A549 (cell line): ENCODE data around the gene FRRS1L. TPM values are rescaled to one million over a fixed set of nuclear protein-coding genes. Genes with fewer than 3 reads are reported as not detected.

Experiments used
- ATAC-seq, 2 experiments: fragments of 200-7000 bp in 1 of 2; fragments of >200 bp in 1 of 2; cut with Nextera tagmentation in 1 of 2; cut with Tn5 transposase in 1 of 2; 3 replicates each; pipeline versions ENCODE4 v1.8.0 to v1.9.1; 2018 to 2020; ENCODE audit warnings: mild to moderate bottlenecking in 1 of 2, moderate library complexity in 1 of 2
- CTCF ChIA-PET: fragments of 300-600 bp; sonication (Branson Sonifier 250); formaldehyde crosslinking; extraction: SDS; loops from one replicate; lab custom pipeline; 2021; ENCODE audit warnings: antibody characterized with exemption, inconsistent platforms; lab: Yijun Ruan, JAX
- POLR2A ChIA-PET: fragments of 350-600 bp; formaldehyde crosslinking; extraction: SDS; loops from one replicate; lab custom pipeline; 2021; ENCODE audit warnings: antibody characterized with exemption, inconsistent platforms; lab: Yijun Ruan, JAX
- DNase-seq, 2 experiments: peaks; one replicate each; pipeline versions ENCODE4 v3.0.0 to v3.0.0-alpha.2; 2011 to 2016; ENCODE audit warnings: low read depth in 1 of 2, low spot score in 1 of 2
- FAIRE-seq: peaks from 2 replicates; lab custom pipeline; 2011; peaks lifted over from hg19 to GRCh38; lab: Jason Lieb, UNC
- H3K27ac ChIP-seq, 2 experiments: fragments of >200 bp; sonication (Bioruptor Twin); formaldehyde crosslinking; 3 replicates each; pipeline ENCODE4 v1.5.1; 2016 to 2017
- H3K4me1 ChIP-seq: fragments of >200 bp; sonication (Bioruptor Twin); formaldehyde crosslinking; 3 replicates; pipeline ENCODE4 v1.6.1; 2016
- H3K4me2 ChIP-seq: fragments of >200 bp; sonication (Bioruptor Twin); formaldehyde crosslinking; 3 replicates; pipeline ENCODE4 v1.6.1; 2016
- H3K4me3 ChIP-seq: fragments of >200 bp; sonication (Bioruptor Twin); formaldehyde crosslinking; 3 replicates; pipeline ENCODE4 v1.5.1; 2016
- H3K9me3 ChIP-seq: fragments of >200 bp; sonication (Bioruptor Twin); formaldehyde crosslinking; 3 replicates; pipeline ENCODE4 v1.6.1; 2016
- BHLHE40 ChIP-seq: IDR thresholded peaks from 2 replicates; pipeline ENCODE4 v1.6.1; 2012; ENCODE audit warnings: low read depth, low read length, inconsistent platforms
- EP300 ChIP-seq, 2 experiments: fragments of >200 bp; sonication (Bioruptor Twin); formaldehyde crosslinking; IDR thresholded peaks; 2 replicates in 1 of 2; 3 replicates in 1 of 2; pipeline ENCODE4 v1.6.1; 2016 to 2017
- ESRRA ChIP-seq: fragments of 150-350 bp; IDR thresholded peaks from 2 replicates; pipeline ENCODE4 v1.6.1; 2014; ENCODE audit warnings: mild to moderate bottlenecking, low read length, borderline replicate concordance
- HES2 ChIP-seq: fragments of >200 bp; sonication (Bioruptor Twin); formaldehyde crosslinking; IDR thresholded peaks from 2 replicates; pipeline ENCODE4 v1.6.1; 2016
- HMGXB4 ChIP-seq: fragments of 250-450 bp; sonication (Bioruptor Pico); IDR thresholded peaks from 2 replicates; pipeline ENCODE4 v1.5.0; 2021; ENCODE audit warnings: mild to moderate bottlenecking, moderate library complexity, borderline replicate concordance
- HOXA7 ChIP-seq: fragments of 250-450 bp; sonication (Bioruptor Pico); IDR thresholded peaks from 2 replicates; pipeline ENCODE4 v1.5.0; 2020; ENCODE audit warnings: mild to moderate bottlenecking, moderate library complexity
- HOXB5 ChIP-seq: fragments of 250-450 bp; sonication (Bioruptor Pico); IDR thresholded peaks from 2 replicates; pipeline ENCODE4 v1.5.0; 2020; ENCODE audit warnings: mild to moderate bottlenecking, moderate library complexity
- JUN ChIP-seq, 2 experiments: fragments of >200 bp; sonication (Bioruptor Twin); formaldehyde crosslinking; IDR thresholded peaks; 2 replicates in 1 of 2; 3 replicates in 1 of 2; pipeline ENCODE4 v1.6.1; 2016 to 2017
- KDM5A ChIP-seq: fragments of 200-600 bp; sonication (generic); IDR thresholded peaks from 2 replicates; pipeline ENCODE4 v1.6.1; 2016; ENCODE audit warnings: antibody characterized with exemption, mild to moderate bottlenecking
- MAX ChIP-seq: IDR thresholded peaks from 2 replicates; pipeline ENCODE4 v1.6.1; 2012
- NFE2L2 ChIP-seq: fragments of 150-350 bp; conservative IDR thresholded peaks from 2 replicates; pipeline ENCODE4 v1.6.1; 2014; ENCODE audit warnings: low read length
- NPAS2 ChIP-seq: fragments of 250-450 bp; sonication (Bioruptor Pico); IDR thresholded peaks from 2 replicates; pipeline ENCODE4 v1.8.0; 2022; ENCODE audit warnings: mild to moderate bottlenecking, moderate library complexity, borderline replicate concordance
- PBX3 ChIP-seq: IDR thresholded peaks from 2 replicates; pipeline ENCODE4 v1.6.1; 2012
- RCOR1 ChIP-seq: fragments of 150-350 bp; IDR thresholded peaks from 2 replicates; pipeline ENCODE4 v1.6.1; 2014; ENCODE audit warnings: antibody characterized with exemption, low read length, low read depth
- TFCP2L1 ChIP-seq: fragments of 250-450 bp; sonication (Bioruptor Pico); IDR thresholded peaks from 2 replicates; pipeline ENCODE4 v1.5.0; 2021; ENCODE audit warnings: mild to moderate bottlenecking
- TP53 ChIP-seq: fragments of 250-450 bp; sonication (Bioruptor Pico); IDR thresholded peaks from 2 replicates; pipeline ENCODE4 v1.5.0; 2021; ENCODE audit warnings: mild to moderate bottlenecking, moderate library complexity
- ZC3H11A ChIP-seq: fragments of 450-650 bp; IDR thresholded peaks from 2 replicates; pipeline ENCODE4 v1.6.1; 2014; ENCODE audit warnings: antibody characterized with exemption, mild to moderate bottlenecking
- ZFP36 ChIP-seq: fragments of 450-650 bp; IDR thresholded peaks from 2 replicates; pipeline ENCODE4 v1.6.1; 2014; ENCODE audit warnings: borderline replicate concordance; ENCODE audit not compliant: partially characterized antibody
- ZSCAN20 ChIP-seq: fragments of 250-450 bp; sonication (Bioruptor Pico); IDR thresholded peaks from 2 replicates; pipeline ENCODE4 v1.8.0; 2022; ENCODE audit warnings: mild to moderate bottlenecking, moderate library complexity
- WGBS: methylation state at CpG from one replicate; pipeline ENCODE4 v1.1.6; 2017; ENCODE audit errors: missing lambda C conversion rate; 5-methylcytosine and 5-hydroxymethylcytosine counted together
- polyA plus RNA-seq, 4 experiments: library from polyadenylated mRNA; depleted of rRNA in 3 of 4; stranded (reverse); fragments of >200 nt; fragmentation: RNase III in 1 of 4; extraction: RNeasy Plus Mini Kit Qiagen cat#74134 plus additional on column Dnase treatment in 1 of 4; gene quantifications; 2 replicates in 3 of 4; 3 replicates in 1 of 4; pipeline ENCODE4 v1.2.3, GENCODE V29; 2011 to 2017
- TF ChIP-seq, protein P1 (sequence below): fragments of 250-450 bp; sonication (Bioruptor Pico); IDR thresholded peaks from 2 replicates; pipeline ENCODE4 v1.5.0; 2020; ENCODE audit warnings: low read depth, mild to moderate bottlenecking, moderate library complexity

The FRRS1L gene
- polyA plus RNA-seq, 2 of the 4 experiments (the other 2 are of a cell fraction), result 0.54 to 1.5 TPM

- TF ChIP-seq, protein P1, sequence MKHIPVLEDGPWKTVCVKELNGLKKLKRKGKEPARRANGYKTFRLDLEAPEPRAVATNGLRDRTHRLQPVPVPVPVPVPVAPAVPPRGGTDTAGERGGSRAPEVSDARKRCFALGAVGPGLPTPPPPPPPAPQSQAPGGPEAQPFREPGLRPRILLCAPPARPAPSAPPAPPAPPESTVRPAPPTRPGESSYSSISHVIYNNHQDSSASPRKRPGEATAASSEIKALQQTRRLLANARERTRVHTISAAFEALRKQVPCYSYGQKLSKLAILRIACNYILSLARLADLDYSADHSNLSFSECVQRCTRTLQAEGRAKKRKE, result no peak
- no peak for TF ChIP-seq PBX3
- no peak for TF ChIP-seq MAX
- no peak for TF ChIP-seq HMGXB4 (CRISPR knock-in tag)
- no peak for TF ChIP-seq TP53
- TF ChIP-seq HOXA7 (CRISPR knock-in tag), result no peak
- TF ChIP-seq ESRRA, result no peak
Measured at GRCh38 chr9:109179801-109180523, 12.9 kb upstream of the FRRS1L start (continued).

DNA sequence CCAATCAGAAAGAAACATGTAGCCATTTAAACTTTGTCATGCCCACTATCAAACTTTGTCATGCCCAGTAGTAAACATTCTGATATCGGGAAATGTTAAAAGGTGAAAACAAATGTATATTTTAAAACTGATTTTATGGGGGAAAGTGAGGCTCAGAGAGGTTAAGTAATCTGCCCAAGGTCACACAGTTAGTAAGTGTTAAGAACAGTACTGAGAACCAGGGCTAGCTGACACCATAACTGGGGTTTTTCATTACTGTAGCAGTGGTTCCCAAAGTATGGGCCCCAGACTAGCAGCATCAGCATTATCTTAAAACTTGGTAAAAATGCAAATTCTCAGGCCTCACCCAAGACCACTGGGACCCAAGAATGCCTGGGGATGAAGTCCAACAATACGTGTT, 9.9 kb upstream of the FRRS1L start:
- no peak overlapping the region for H3K27ac ChIP-seq
- ATAC-seq (no peak), DNase-seq (no peak)
- no peak for TF ChIP-seq RCOR1
- no peak for TF ChIP-seq ZFP36
- no peak for TF ChIP-seq HOXB5 (CRISPR knock-in tag)
- no peak for TF ChIP-seq JUN (IDR thresholded peaks at IDR 0.05)
- TF ChIP-seq EP300 (IDR thresholded peaks at IDR 0.05), result no peak
- TF ChIP-seq HES2, result no peak
- no peak for TF ChIP-seq BHLHE40
- TF ChIP-seq NPAS2 (CRISPR knock-in tag), result no peak
- TF ChIP-seq, all 56 proteins: peak for 0
- no peak for FAIRE-seq
- Histone ChIP-seq H3K4me3 (no peak overlapping the region), H3K4me1 (no peaks in the 10 kb centered on the region), H3K4me2 (no peak overlapping the region), H3K9me3 (no peaks in the 10 kb centered on the region)
- ChIA-PET POLR2A (no interaction called here), CTCF (interaction anchor here (1.1 to 1.4 kb wide), 3 partner anchors 44 to 145 kb away, joined by 3 read pairs; no protein-coding TSS in a partner anchor)
- WGBS, result 76% methylated on average over 2 of the region's 2 CpGs

- Histone ChIP-seq H3K4me3 (no peak overlapping the region), H3K27ac (no peak overlapping the region), H3K9me3 (no peaks in the 10 kb centered on the region), H3K4me2 (no peak overlapping the region), H3K4me1 (no peaks in the 10 kb centered on the region)
- TF ChIP-seq KDM5A (no peak), TFCP2L1 (CRISPR knock-in tag) (no peak), ZC3H11A (no peak), NFE2L2 (no peak), HMGXB4 (CRISPR knock-in tag) (no peak), ZSCAN20 (CRISPR knock-in tag) (no peak)
- DNase-seq (no peak), ATAC-seq (no peak), FAIRE-seq (no peak)
- CTCF ChIA-PET, result no interaction called here
- POLR2A ChIA-PET, result no interaction called here
- WGBS, result 92% methylated on average over 8 of the region's 8 CpGs
Measured at GRCh38 chr9:109176386-109176785, 9.3 kb upstream of the FRRS1L start.
